SJCRH30 (cell line): Measurements from ENCODE around the gene FAM241B. TPM values are rescaled to one million over a fixed set of nuclear protein-coding genes. Genes with fewer than 3 reads are reported as not detected.
A peak's percentile ranks its signal among the peaks of the same experiment; 100 is the strongest.

Experiments
- DNase-seq, 2 experiments: peaks; one replicate each; pipeline ENCODE4 v3.0.0-alpha.2; 2015 to 2020
- H3K27ac ChIP-seq: fragments of 250-450 bp; sonication (Bioruptor Pico); 2 replicates; pipeline ENCODE4 v1.5.1; 2020; ENCODE audit warnings: mild to moderate bottlenecking, moderate library complexity
- H3K27me3 ChIP-seq: fragments of 250-450 bp; sonication (Bioruptor Pico); 2 replicates; pipeline ENCODE4 v1.5.1; 2020; ENCODE audit warnings: mild to moderate bottlenecking, moderate library complexity
- H3K36me3 ChIP-seq: fragments of 250-450 bp; sonication (Bioruptor Pico); 2 replicates; pipeline ENCODE4 v1.5.1; 2020; ENCODE audit warnings: mild to moderate bottlenecking, moderate library complexity
- H3K4me1 ChIP-seq: fragments of 250-450 bp; sonication (Bioruptor Pico); 2 replicates; pipeline ENCODE4 v1.5.1; 2020; ENCODE audit warnings: mild to moderate bottlenecking, moderate library complexity
- H3K4me3 ChIP-seq: fragments of 250-450 bp; sonication (Bioruptor Pico); 2 replicates; pipeline ENCODE4 v1.5.1; 2020; ENCODE audit warnings: mild to moderate bottlenecking, moderate library complexity
- H3K9me3 ChIP-seq: fragments of 250-450 bp; sonication (Bioruptor Pico); replicated peaks from 2 replicates; pipeline ENCODE4 v1.5.1; 2020; ENCODE audit warnings: mild to moderate bottlenecking, moderate library complexity
- total RNA-seq: library from RNA; depleted of rRNA; stranded (reverse); fragments of >200 nt; shearing (Covaris generic); gene quantifications from 2 replicates; pipeline ENCODE4 v1.2.3, GENCODE V29; 2014; rRNA removed

Gene FAM241B, protein sequence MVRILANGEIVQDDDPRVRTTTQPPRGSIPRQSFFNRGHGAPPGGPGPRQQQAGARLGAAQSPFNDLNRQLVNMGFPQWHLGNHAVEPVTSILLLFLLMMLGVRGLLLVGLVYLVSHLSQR
- total RNA-seq = 0.86 and 1.2 TPM in 2 replicates

DNA sequence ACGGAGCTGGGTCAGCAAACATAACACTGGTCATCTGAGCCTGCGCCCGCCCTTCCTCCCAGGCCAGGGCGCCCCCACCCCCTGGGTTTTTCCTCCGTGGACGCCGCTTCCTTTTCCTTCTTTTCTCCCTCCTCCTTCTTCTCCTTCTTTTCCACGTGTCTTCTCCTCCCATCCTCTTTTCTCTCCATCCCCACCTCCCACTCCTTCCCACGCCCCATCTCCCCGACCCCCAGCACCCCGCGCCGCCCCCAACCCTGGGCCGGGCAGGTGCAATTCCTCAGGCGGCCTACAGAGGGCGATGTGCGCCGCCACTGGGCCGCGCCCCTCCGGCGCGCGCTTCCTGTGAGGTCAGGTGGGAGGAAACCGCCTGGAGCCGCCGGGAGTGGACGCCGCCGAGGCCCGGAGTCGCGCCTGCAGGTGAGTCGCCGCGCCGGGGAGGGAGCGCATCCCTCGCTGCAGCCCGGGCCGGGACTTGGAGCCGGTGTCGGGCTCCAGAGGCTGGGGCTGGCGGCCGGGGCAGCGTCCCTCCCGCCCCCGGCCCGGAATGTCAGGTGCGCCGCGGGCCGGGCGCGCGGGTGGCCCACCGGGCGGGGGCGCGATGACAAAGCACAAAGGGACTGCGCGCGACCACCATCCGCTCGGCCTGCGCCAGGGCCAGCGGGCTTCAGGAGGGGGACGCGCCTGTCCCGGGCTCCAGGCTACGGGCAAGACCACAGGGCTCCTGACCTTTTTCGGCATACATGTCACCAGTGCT is at the start of gene FAM241B:
Gene FAM241B (plus strand): TSS at position 351 of the 754 bp plus-strand sequence. CDS start 1,497 bp downstream, outside the sequence.
- no peaks in the 10 kb centered on the region for H3K27me3 ChIP-seq

DNA sequence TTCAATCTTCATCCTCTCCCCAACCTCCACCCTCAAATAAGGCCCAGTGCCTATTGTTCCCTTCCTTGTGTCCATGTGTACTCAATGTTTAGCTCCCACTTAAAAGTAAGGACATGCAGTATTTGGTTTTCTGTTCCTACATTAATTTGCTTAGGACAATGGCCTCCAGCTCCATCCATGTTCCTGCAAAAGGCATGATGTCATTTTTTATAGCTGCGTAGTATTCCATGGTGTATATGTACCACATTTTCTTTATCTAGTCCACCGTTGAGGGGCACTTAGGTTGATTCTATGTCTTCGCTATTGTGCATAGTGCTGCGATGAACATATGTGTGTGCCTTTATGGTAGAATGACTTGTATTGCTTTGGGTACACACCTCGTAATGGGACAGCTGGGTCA is 49.6 kb upstream of the FAM241B start:
- no peaks in the 10 kb centered on the region for H3K36me3 ChIP-seq
- no peaks in the 10 kb centered on the region for H3K9me3 ChIP-seq
- peaks cover 42% of the 10 kb centered on the region for H3K4me1 ChIP-seq
- no peak for DNase-seq
- no peak overlapping the region for H3K4me3 ChIP-seq
- peak overlapping the region; percentile 90 for H3K27ac ChIP-seq
- no peaks in the 10 kb centered on the region for H3K27me3 ChIP-seq

More for the DNA sequence above, at the start of gene FAM241B:
- DNase-seq = no peak
- H3K4me1 ChIP-seq = no peaks in the 10 kb centered on the region
- H3K4me3 ChIP-seq = no peak within 1 kb of the TSS
- H3K9me3 ChIP-seq = no peaks in the 10 kb centered on the region
- no peaks in the 10 kb centered on the region for H3K36me3 ChIP-seq
- H3K27ac ChIP-seq = no peak within 1 kb of the TSS

DNA sequence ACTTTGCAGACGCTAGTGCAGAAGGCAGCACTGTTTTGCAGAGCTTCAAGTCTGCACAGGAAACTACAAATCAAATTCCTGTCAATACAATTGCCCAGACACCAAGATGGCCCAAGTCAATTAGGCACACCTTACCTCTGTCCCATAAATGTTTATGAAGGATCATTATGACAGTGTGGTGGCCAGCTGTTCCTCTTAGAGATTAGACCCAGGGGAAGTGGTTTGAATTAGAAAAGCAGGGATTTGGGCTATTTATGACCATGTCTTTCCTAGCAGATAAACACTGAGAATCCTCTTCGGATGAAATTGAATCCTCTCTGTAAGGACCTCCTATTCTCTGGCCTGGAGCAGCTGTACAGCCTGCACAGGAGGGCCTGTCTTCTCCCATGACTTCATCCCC is 46.9 kb upstream of the FAM241B start:
- Histone ChIP-seq H3K27me3 (no peaks in the 10 kb centered on the region), H3K9me3 (no peaks in the 10 kb centered on the region), H3K4me3 (no peak overlapping the region), H3K27ac (peak overlapping the region; percentile 90), H3K36me3 (no peaks in the 10 kb centered on the region), H3K4me1 (peaks cover 40% of the 10 kb centered on the region)
- peak; percentile 69 to 93 for DNase-seq

DNA sequence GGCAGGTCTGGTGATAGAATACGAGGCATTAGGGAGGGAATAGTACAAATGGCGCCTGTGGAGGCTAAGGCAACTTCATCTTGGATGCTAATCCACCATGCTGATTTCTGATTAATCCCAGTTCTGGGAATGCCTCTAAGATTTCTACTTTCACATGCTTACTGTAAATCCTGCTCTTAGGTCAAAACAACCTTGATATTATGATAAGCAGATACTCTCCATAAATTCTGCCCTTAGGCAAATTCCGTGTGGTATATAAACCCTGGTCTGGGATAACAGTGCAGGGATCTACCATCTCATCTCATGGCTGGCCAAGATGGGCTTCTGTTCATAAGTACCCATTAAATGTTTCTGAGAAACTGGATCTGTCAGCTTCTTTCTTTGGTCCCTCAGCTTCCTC is 45.4 kb upstream of the FAM241B start:
- Histone ChIP-seq H3K4me1 (peaks cover 37% of the 10 kb centered on the region), H3K9me3 (no peaks in the 10 kb centered on the region), H3K4me3 (no peak overlapping the region), H3K27ac (peak overlapping the region; percentile 90), H3K36me3 (no peaks in the 10 kb centered on the region), H3K27me3 (no peaks in the 10 kb centered on the region)
- DNase-seq = peak in 1 of 2 experiments; percentile 52

DNA sequence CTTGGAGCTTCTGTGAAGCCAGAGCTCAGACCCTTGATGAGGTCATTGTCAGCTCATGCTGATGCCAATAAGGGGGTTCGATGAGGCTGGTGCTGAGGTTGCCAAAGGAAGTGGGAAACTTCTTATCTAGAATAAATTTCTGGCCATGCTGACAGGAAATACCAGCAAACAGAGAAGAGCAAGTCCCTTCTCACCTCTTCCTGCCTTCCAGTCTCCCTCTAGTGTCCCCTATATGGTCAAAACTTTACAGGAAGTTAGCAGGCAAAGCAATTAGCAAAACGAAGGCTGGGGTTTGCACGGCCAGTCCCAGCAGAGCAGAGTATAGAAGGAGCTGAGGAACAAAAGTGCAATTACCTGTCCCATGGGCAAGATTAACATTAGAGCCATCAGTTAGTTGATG is 41.7 kb upstream of the FAM241B start:
- peaks cover 14% of the 10 kb centered on the region for H3K4me1 ChIP-seq
- no peak for DNase-seq
- H3K27ac ChIP-seq = no peak overlapping the region
- H3K36me3 ChIP-seq = no peaks in the 10 kb centered on the region
- H3K4me3 ChIP-seq = no peak overlapping the region
- no peaks in the 10 kb centered on the region for H3K9me3 ChIP-seq
- no peaks in the 10 kb centered on the region for H3K27me3 ChIP-seq

DNA sequence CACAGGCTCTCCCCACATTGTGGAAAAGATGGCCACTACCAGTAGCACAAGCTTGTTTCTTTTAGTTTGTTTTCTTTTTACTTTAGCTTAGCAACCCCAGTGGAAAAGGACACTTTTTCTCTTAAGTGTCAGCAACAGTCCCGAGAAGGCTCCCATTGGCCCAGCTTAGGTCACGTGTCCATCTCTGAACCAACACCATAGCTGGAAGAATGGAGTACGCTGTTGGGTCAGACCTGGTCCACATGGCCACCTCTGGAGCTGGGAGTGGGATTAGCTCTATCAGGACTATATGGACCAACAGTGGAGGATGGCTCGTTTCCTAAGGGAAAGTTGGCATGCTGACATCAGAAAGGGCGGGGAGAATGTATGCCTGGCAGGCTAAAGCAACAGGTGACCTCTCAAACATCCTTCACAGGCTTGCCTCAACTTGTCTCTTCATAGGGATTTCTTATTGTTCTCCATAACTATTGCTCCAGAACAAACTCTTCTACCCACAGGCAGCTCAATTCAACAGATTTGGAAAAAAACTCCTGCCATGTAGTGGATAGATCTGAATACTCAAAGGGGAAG is 29.2 kb upstream of the FAM241B start:
- no peaks in the 10 kb centered on the region for H3K9me3 ChIP-seq
- no peaks in the 10 kb centered on the region for H3K27me3 ChIP-seq
- H3K4me1 ChIP-seq = 0 out of 2 replicates have a peak, but pooled peaks cover 3% of the 10 kb centered on the region
- H3K27ac ChIP-seq = no peak overlapping the region
- peak in 1 of 2 experiments; percentile 31 for DNase-seq
- no peaks in the 10 kb centered on the region for H3K36me3 ChIP-seq
- H3K4me3 ChIP-seq = no peak overlapping the region

DNA sequence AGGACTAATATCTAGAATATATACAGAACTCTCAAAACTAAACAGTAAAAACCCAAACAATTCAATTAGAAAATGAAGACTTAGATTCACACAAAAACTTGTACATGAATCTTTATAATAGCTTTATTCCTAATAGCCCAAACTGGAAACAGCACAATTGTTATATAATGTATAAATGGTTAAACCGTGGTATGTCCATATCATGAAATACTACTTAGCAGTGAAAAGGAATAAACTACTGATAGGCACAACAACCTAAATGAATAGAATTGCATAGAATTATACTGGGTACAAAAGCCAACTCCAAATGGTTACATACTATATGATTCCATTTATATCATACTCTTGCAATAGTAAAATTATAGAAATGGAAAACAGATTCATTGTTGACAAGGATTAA is 21.0 kb upstream of the FAM241B start:
- H3K9me3 ChIP-seq = no peaks in the 10 kb centered on the region
- no peak overlapping the region for H3K4me3 ChIP-seq
- DNase-seq = no peak
- H3K27ac ChIP-seq = no peak overlapping the region
- no peaks in the 10 kb centered on the region for H3K4me1 ChIP-seq
- no peaks in the 10 kb centered on the region for H3K27me3 ChIP-seq
- H3K36me3 ChIP-seq = no peaks in the 10 kb centered on the region

DNA sequence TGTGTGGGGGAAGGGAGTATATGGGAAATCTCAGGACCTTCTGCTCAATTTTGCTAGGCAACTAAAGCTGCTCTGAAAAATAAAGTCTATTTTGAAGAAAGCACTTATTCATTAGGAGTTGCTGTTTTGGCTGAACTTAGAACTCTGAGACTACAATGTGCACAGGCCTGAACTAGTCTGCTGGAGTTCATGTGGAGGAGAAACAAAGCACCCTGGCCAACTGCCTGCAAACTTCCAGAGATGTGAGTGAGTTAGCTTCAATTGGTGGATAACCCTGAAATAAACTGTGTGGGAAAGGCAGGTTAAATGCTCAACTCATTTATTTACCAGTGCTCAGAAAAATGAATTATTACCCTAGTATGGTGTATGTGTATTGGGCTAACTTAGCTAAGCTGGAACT is 17.3 kb upstream of the FAM241B start:
- no peak overlapping the region for H3K27ac ChIP-seq
- H3K4me3 ChIP-seq = no peak overlapping the region
- no peaks in the 10 kb centered on the region for H3K9me3 ChIP-seq
- no peaks in the 10 kb centered on the region for H3K36me3 ChIP-seq
- no peaks in the 10 kb centered on the region for H3K27me3 ChIP-seq
- no peak for DNase-seq
- no peaks in the 10 kb centered on the region for H3K4me1 ChIP-seq

DNA sequence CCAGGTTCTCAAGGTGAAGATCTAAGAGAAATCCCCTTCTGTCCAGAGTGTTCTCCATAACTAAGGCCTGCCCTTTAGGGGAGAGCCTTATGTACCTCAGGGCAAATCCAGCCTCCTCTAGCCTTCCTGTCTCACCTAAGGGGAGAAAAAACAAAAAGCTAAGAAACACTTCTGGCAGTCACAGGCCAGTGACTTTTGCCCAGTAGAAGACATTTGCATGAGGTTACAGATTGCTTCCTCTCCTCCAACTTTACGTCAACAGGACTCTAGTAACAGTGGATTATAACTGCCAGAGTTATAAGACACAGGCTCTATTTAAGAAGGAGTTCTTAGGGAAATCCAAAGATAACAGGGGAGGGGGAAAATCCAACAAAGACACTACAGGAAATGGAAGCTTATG is 15.9 kb upstream of the FAM241B start:
- H3K4me1 ChIP-seq = no peaks in the 10 kb centered on the region
- no peak overlapping the region for H3K4me3 ChIP-seq
- no peaks in the 10 kb centered on the region for H3K9me3 ChIP-seq
- no peak overlapping the region for H3K27ac ChIP-seq
- H3K36me3 ChIP-seq = no peaks in the 10 kb centered on the region
- no peaks in the 10 kb centered on the region for H3K27me3 ChIP-seq
- no peak for DNase-seq

DNA sequence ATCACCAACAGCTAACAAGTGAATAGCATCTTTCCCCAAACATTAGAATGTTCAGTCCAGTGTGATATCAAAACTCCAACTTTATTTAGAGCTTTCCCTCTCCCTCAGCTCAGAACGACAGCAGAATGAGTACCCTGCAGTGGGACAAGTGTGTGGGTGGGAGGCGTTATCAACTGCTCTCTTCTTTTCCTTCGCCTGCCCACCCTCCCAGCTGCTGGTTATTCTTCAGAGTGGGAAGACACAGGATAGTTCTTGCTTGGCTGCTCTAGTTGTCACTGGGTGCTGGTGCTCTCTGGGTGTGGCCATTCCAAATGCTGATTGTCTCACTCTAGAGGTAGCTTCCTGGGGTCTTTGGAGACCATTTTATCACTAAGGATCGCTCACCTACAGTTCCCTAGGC is 13.7 kb upstream of the FAM241B start:
- Histone ChIP-seq H3K4me3 (no peak overlapping the region), H3K27me3 (no peaks in the 10 kb centered on the region), H3K9me3 (no peaks in the 10 kb centered on the region), H3K36me3 (no peaks in the 10 kb centered on the region), H3K27ac (no peak overlapping the region), H3K4me1 (no peaks in the 10 kb centered on the region)
- DNase-seq = no peak

DNA sequence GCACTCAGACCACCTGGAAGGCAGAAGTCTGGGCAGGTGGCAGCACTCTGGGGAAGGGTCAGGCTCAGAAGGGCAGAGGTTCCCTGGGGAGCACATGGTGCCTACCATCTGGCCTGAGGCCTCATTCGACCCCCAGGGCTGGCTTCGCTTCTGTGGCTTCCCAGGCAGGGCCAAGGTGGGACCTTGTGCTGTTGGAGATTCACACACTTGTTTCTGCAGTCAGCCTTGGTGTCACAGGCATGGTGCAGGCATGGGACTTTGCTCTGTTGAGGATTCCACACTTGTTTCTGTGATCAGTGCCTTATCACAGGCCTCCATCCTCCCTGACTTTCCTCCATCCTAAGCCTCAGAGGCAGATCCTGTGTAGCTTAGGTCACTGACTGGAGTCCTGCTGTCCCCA is 11.3 kb upstream of the FAM241B start:
- Histone ChIP-seq H3K9me3 (no peaks in the 10 kb centered on the region), H3K27me3 (no peaks in the 10 kb centered on the region), H3K4me3 (no peak overlapping the region), H3K36me3 (no peaks in the 10 kb centered on the region), H3K27ac (no peak overlapping the region), H3K4me1 (no peaks in the 10 kb centered on the region)
- DNase-seq = no peak

DNA sequence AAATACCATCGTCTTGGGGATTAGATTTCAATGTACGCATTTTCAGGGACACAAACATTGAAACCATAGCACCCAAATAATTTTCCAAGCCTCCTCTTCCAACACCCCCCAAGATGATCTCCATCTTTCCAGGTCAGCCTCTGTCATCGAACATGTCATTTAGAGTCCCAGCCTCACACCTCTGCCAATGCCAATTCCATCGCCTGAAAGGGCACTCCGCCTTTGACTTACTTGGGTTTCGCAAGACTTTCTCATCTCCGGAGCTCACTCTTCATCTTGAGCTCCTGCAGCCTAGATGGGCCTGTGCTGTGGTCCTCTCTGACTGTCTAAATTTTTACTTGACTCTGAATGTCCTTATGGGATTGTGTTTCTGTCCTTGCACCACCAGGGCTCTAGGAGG is 10.4 kb upstream of the FAM241B start:
- Histone ChIP-seq H3K36me3 (no peaks in the 10 kb centered on the region), H3K4me1 (no peaks in the 10 kb centered on the region), H3K9me3 (no peaks in the 10 kb centered on the region), H3K27ac (no peak overlapping the region), H3K27me3 (no peaks in the 10 kb centered on the region), H3K4me3 (no peak overlapping the region)
- no peak for DNase-seq

DNA sequence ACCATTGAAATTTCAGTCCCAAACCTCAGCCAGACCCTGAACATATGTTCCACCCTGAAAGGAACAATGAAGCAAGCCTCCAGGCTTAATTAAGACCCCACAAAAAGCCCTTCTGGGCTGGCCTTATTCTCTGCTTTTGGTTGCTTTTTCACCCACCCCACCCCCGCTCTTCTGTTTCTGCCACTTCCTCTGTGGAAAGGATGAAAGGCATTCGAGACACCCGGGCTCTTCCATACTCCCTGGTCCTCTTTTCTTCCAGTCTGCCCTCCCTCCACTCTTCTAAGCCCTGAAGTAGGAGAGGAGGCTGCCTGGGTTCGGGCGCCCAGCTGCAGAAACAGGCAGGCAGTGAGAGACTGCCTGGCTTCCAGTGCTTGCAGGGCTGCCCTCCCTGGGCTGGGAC is 9.4 kb upstream of the FAM241B start:
- H3K4me3 ChIP-seq = no peak overlapping the region
- H3K9me3 ChIP-seq = no peaks in the 10 kb centered on the region
- no peaks in the 10 kb centered on the region for H3K36me3 ChIP-seq
- no peaks in the 10 kb centered on the region for H3K27me3 ChIP-seq
- no peak overlapping the region for H3K27ac ChIP-seq
- H3K4me1 ChIP-seq = no peaks in the 10 kb centered on the region
- no peak for DNase-seq

DNA sequence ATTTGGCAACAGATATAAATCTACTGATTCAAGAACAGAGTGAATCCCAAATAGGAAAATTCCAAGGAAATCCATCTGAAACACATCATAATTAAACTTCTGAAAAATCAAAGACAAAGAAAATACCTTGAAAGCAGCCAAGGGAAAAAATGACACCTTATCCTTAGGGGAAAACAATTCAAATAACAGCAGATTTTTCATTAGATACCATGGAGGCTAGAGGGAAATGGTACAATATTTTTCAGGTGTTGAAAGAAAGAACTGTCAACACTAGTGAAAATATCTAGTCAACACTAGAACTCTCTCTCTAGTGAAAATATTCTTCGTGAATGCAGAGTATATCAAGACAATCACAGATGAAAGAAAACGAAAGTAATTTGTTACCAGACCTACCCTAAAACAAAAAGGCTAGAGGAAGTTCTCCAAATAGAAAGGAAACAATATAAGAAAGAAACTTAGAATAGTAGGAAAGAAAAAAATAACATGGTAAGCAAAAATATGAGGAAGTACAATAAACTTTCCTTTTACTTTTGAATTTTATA is 5.7 kb upstream of the FAM241B start:
- Histone ChIP-seq H3K27me3 (no peaks in the 10 kb centered on the region), H3K27ac (no peak overlapping the region), H3K36me3 (no peaks in the 10 kb centered on the region), H3K9me3 (no peaks in the 10 kb centered on the region), H3K4me3 (no peak overlapping the region), H3K4me1 (no peaks in the 10 kb centered on the region)
- no peak for DNase-seq

DNA sequence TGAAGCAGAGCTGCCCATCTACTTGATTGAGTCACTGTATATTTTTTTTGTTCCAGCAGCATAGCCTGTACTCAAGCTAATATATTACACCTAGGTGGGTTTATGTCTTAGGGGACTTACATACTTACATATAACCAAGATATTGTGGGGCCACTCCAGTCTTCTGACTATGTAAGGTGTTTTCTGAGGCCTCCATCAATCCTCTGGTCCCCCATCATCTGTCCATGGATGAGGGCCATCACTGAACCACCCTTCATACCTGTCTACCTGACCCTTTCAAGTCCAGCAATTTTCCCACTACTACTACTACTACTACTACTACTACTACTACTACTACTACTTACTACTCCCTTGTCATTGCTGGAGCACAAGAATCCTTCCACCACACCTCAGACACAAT is 3.2 kb upstream of the FAM241B start:
- Histone ChIP-seq H3K27ac (no peak overlapping the region), H3K36me3 (no peaks in the 10 kb centered on the region), H3K9me3 (no peaks in the 10 kb centered on the region), H3K27me3 (no peaks in the 10 kb centered on the region), H3K4me3 (no peak overlapping the region), H3K4me1 (no peaks in the 10 kb centered on the region)
- no peak for DNase-seq
